Fibroblast of lung (primary cell): Measurements from ENCODE around the gene TMEM266. TPM values are rescaled to one million over a fixed set of nuclear protein-coding genes. Genes with fewer than 3 reads are reported as not detected.

Source experiments
- DNase-seq, 2 donors: peaks; one replicate each; pipeline versions ENCODE4 v3.0.0 to v3.0.0-alpha.2; 2010; ENCODE audit warnings: low read depth in 2 of 2
- H2AFZ ChIP-seq: 2 replicates; pipeline ENCODE4 v1.5.1; 2012; ENCODE audit warnings: low read length, control low read depth, inconsistent platforms
- H3K27ac ChIP-seq: 2 replicates; pipeline ENCODE4 v1.5.1; 2011; ENCODE audit warnings: low read length, control low read depth; ENCODE audit not compliant: insufficient read depth
- H3K27me3 ChIP-seq: 2 replicates; pipeline ENCODE4 v1.5.1; 2011; ENCODE audit warnings: mild to moderate bottlenecking, low read length; ENCODE audit not compliant: control insufficient read depth, insufficient read depth
- H3K36me3 ChIP-seq: 2 replicates; pipeline ENCODE4 v1.5.1; 2011; ENCODE audit warnings: low read length; ENCODE audit not compliant: control insufficient read depth, insufficient read depth
- H3K4me1 ChIP-seq: 2 replicates; pipeline ENCODE4 v1.5.1; 2011; ENCODE audit warnings: low read length; ENCODE audit not compliant: control insufficient read depth, insufficient read depth; ENCODE audit errors: extremely low read depth
- H3K4me2 ChIP-seq: 2 replicates; pipeline ENCODE4 v1.5.1; 2011; ENCODE audit warnings: low read length, control low read depth; ENCODE audit not compliant: insufficient read depth; ENCODE audit errors: extremely low read depth
- H3K4me3 ChIP-seq, 4 experiments: fragments of 200-600 bp in 1 of 4; sonication (generic) in 1 of 4; replicated peaks in 1 of 4; 2 replicates each; pipeline ENCODE4 v1.5.1; 2011 to 2016; ENCODE audit warnings: low read length in 4 of 4, low read depth in 3 of 4, mild to moderate bottlenecking in 3 of 4, control low read depth in 2 of 4, inconsistent platforms in 1 of 4, mixed read lengths in 1 of 4; ENCODE audit not compliant: insufficient read depth in 1 of 4; ENCODE audit errors: control extremely low read depth in 1 of 4
- H3K79me2 ChIP-seq: 2 replicates; pipeline ENCODE4 v1.5.1; 2012; ENCODE audit warnings: mild to moderate bottlenecking, low read length, inconsistent platforms; ENCODE audit not compliant: control insufficient read depth, insufficient read depth
- H3K9ac ChIP-seq: 2 replicates; pipeline ENCODE4 v1.5.1; 2011; ENCODE audit warnings: mild to moderate bottlenecking, low read length, control low read depth; ENCODE audit not compliant: insufficient read depth
- H3K9me3 ChIP-seq: 2 replicates; pipeline ENCODE4 v1.5.1; 2012; ENCODE audit warnings: low read depth, low read length; ENCODE audit not compliant: control insufficient read depth, insufficient read depth
- H4K20me1 ChIP-seq: 2 replicates; pipeline ENCODE4 v1.5.1; 2011; ENCODE audit warnings: low read length; ENCODE audit not compliant: control insufficient read depth, insufficient read depth; ENCODE audit errors: extremely low read depth
- CTCF ChIP-seq, 2 donors: IDR thresholded peaks in 1 of 2; conservative IDR thresholded peaks in 1 of 2; 1 replicate in 1 of 2; 2 replicates in 1 of 2; pipeline ENCODE4 v1.5.1; 2011 to 2012; ENCODE audit warnings: low read length in 2 of 2, control low read depth in 1 of 2, inconsistent platforms in 1 of 2, low read depth in 1 of 2, mild to moderate bottlenecking in 1 of 2
- EZH2 ChIP-seq: IDR thresholded peaks from 2 replicates; pipeline ENCODE4 v1.5.1; 2012; ENCODE audit warnings: low read length, control low read depth, mild to moderate bottlenecking; ENCODE audit errors: missing control alignments
- polyA plus RNA-seq, 2 donors: library from polyadenylated mRNA; depleted of rRNA in 1 of 2; stranded (reverse) in 1 of 2; unstranded in 1 of 2; fragments of >200 nt; gene quantifications; 2 replicates each; pipeline ENCODE4 v1.2.1, GENCODE V29; 2011 to 2012; ENCODE audit warnings: missing spikeins in 1 of 2
- total RNA-seq: library from RNA; depleted of rRNA; stranded (reverse); fragments of >200 nt; gene quantifications from 2 replicates; pipeline ENCODE4 v1.2.1, GENCODE V29; 2014

Gene TMEM266
- total and polyA plus RNA-seq, 2 donors (not counting 1 experiment from before 2014, with no cell fraction given): 0.09 to 0.33 TPM

GRCh38 chr15:76073554-76073953 lies 13.8 kb downstream of the TMEM266 start:
- no peaks in the 10 kb centered on the region for H3K36me3 ChIP-seq
- no peak overlapping the region for H3K27ac ChIP-seq
- H3K79me2 ChIP-seq: no peaks in the 10 kb centered on the region
- peaks cover 2% of the 10 kb centered on the region for H3K27me3 ChIP-seq
- H4K20me1 ChIP-seq: no peaks in the 10 kb centered on the region
- H3K4me1 ChIP-seq: no peaks in the 10 kb centered on the region
- no peak overlapping the region for H3K9ac ChIP-seq
- no peak overlapping the region for H3K4me3 ChIP-seq
- H2AFZ ChIP-seq: no peak overlapping the region
- H3K4me2 ChIP-seq: no peak overlapping the region
- no peaks in the 10 kb centered on the region for H3K9me3 ChIP-seq
- peak in 1 of 2 donors; percentile 17 for DNase-seq
- TF ChIP-seq CTCF (conservative IDR thresholded peaks at IDR 0.05 in 1 of 2, IDR thresholded peaks at IDR 0.05 in 1 of 2; ENCODE audit: low read depth in 1 of 2, low read length in 2 of 2) (no peak), EZH2 (no peak)

DNA sequence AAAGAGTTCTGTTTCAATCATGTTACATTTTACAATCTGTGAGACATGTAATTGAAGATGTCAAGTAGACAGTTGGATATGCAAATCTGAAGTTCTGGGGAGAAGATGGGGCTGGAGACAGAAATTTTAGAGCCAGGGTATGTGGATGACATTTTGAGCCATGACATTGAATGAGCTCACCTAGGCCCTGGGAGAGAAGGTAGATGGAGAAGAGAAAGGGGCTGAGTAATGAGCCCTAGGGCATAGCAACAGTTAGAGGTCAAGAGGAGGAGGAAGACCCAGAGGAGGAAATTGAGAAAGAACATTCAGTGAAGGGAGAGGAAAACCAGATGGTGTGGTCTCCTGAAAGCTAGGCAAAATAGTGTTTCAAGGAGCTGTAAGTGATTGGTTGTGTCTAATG lies 15.3 kb downstream of the TMEM266 start:
- TF ChIP-seq CTCF (conservative IDR thresholded peaks at IDR 0.05 in 1 of 2, IDR thresholded peaks at IDR 0.05 in 1 of 2; ENCODE audit: low read depth in 1 of 2, low read length in 2 of 2) (no peak), EZH2 (no peak)
- no peak overlapping the region for H3K9ac ChIP-seq
- no peak overlapping the region for H2AFZ ChIP-seq

DNA sequence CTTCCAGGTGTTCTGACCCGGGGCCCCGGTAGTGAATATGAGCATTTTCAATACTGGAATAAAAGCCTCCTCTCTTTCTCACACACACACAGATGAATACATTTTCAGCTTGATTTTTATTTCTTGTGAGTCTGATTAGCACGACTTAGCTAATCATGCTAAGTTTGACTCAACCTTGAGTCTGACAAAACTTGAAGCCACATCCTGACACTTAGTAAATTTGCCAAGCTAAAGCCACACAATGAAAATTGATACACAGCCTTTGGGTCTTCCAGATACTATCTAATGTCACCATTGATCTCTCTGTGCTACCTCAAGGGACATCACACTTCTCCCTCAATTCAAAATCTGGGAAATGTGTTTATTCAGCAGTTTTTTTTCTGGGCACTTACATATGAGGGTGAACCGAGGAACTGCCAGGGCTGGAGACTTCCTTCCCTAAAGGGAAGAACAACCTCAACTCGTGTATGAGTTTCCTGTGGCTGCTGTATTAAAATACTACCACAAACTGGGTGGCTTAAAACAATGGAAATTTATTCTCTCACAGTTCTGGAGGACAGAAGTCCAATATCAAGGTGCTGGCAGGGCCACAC lies 18.6 kb downstream of the TMEM266 start:
- Histone ChIP-seq H4K20me1 (no peaks in the 10 kb centered on the region), H3K9me3 (no peaks in the 10 kb centered on the region), H3K27me3 (no peaks in the 10 kb centered on the region), H3K4me2 (no peak overlapping the region), H3K36me3 (no peaks in the 10 kb centered on the region), H2AFZ (no peak overlapping the region), H3K27ac (no peak overlapping the region), H3K79me2 (no peaks in the 10 kb centered on the region), H3K4me3 (no peak overlapping the region), H3K4me1 (no peaks in the 10 kb centered on the region), H3K9ac (no peak overlapping the region)
- TF ChIP-seq EZH2: no peak
- TF ChIP-seq CTCF (conservative IDR thresholded peaks at IDR 0.05 in 1 of 2, IDR thresholded peaks at IDR 0.05 in 1 of 2; ENCODE audit: low read depth in 1 of 2, low read length in 2 of 2): no peak
- DNase-seq: no peak

More for the DNA sequence above, 15.3 kb downstream of the TMEM266 start:
- H4K20me1 ChIP-seq: no peaks in the 10 kb centered on the region
- no peak overlapping the region for H3K4me3 ChIP-seq
- no peaks in the 10 kb centered on the region for H3K79me2 ChIP-seq
- H3K27ac ChIP-seq: no peak overlapping the region
- H3K9me3 ChIP-seq: no peaks in the 10 kb centered on the region
- no peak for DNase-seq
- no peaks in the 10 kb centered on the region for H3K4me1 ChIP-seq
- no peaks in the 10 kb centered on the region for H3K27me3 ChIP-seq
- no peak overlapping the region for H3K4me2 ChIP-seq
- no peaks in the 10 kb centered on the region for H3K36me3 ChIP-seq
